ENCODE results near the gene EMCN.

GRCh38 chr4:100366213-100366612, 151.6 kb downstream of the EMCN start:
- TF ChIP-seq CTCF (IDR thresholded peaks at IDR 0.05; ENCODE audit: insufficient read depth, low read length, poor library complexity, severe bottlenecking) (no peak), EZH2phosphoT487 (conservative IDR thresholded peaks at IDR 0.05; ENCODE audit: low read length) (no peak)

Measured in SU-DHL-6 (cell line).